H1 (cell line): Measurements from ENCODE around the gene SPOCK1.

ENCODE experiments used
- ASH2L ChIP-seq: fragments of 200-600, 300-600 bp; sonication (generic); IDR thresholded peaks from one replicate; pipeline ENCODE4 v1.7.1; 2017; ENCODE audit warnings: low read length
- CBX8 ChIP-seq: fragments of 300-800, 300-1000 bp; sonication (generic); IDR thresholded peaks from 2 replicates; pipeline ENCODE4 v1.7.1; 2016; ENCODE audit warnings: low read depth, low read length, borderline replicate concordance
- CEBPB ChIP-seq: IDR thresholded peaks from 2 replicates; pipeline ENCODE4 v1.6.1; 2012; ENCODE audit warnings: low read depth, low read length
- CREB1 ChIP-seq: IDR thresholded peaks from 2 replicates; pipeline ENCODE4 v1.6.1; 2012; ENCODE audit warnings: inconsistent platforms
- JUND ChIP-seq: IDR thresholded peaks from 2 replicates; pipeline ENCODE4 v1.6.1; 2011; ENCODE audit warnings: mild to moderate bottlenecking, improper control_type of control experiment, low read length
- NRF1 ChIP-seq: IDR thresholded peaks from 2 replicates; pipeline ENCODE4 v1.6.1; 2011; ENCODE audit warnings: mild to moderate bottlenecking, low read depth, low read length, improper control_type of control experiment
- TBP ChIP-seq: IDR thresholded peaks from 2 replicates; pipeline ENCODE4 v1.6.1; 2011; ENCODE audit warnings: low read depth, low read length, improper control_type of control experiment
- YY1 ChIP-seq: IDR thresholded peaks from 2 replicates; pipeline ENCODE4 v1.6.1; 2011; ENCODE audit warnings: low read depth, mild to moderate bottlenecking, low read length
- TF ChIP-seq, protein P1 (sequence below), 3 experiments: IDR thresholded peaks; 1 replicate in 2 of 3; 2 replicates in 1 of 3; pipeline versions ENCODE4 v1.5.1 to v1.6.1; 2011; ENCODE audit warnings: low read length in 3 of 3, mild to moderate bottlenecking in 3 of 3, inconsistent platforms in 2 of 3, low read depth in 1 of 3, moderate library complexity in 1 of 3; ENCODE audit not compliant: insufficient read depth in 1 of 3; ENCODE audit errors: control extremely low read depth in 1 of 3

DNA sequence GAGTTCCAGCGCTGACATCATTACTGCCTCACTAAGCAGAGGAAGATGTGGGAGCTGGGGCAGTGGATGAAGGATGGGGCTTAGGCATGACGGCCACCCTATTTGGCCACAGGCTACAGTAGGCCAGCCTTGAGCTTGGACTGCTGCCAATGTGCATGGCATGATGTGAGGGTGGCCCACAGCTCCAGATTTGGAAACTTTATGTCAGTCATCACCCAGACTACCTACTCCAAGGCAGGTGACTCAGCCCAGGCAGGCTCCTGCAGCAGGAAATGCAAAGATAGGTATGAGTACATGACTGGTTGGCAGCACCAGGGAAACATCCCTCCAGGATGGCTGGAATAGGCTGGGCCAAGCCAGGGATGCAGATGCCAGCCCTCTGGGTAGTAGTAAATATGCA is 303.6 kb downstream of the SPOCK1 start:
- TF ChIP-seq CBX8 (no peak), ASH2L (no peak), NRF1 (no peak), YY1 (no peak), TBP (no peak), CREB1 (no peak), CEBPB (no peak), JUND (no peak)
- TF ChIP-seq, protein P1, sequence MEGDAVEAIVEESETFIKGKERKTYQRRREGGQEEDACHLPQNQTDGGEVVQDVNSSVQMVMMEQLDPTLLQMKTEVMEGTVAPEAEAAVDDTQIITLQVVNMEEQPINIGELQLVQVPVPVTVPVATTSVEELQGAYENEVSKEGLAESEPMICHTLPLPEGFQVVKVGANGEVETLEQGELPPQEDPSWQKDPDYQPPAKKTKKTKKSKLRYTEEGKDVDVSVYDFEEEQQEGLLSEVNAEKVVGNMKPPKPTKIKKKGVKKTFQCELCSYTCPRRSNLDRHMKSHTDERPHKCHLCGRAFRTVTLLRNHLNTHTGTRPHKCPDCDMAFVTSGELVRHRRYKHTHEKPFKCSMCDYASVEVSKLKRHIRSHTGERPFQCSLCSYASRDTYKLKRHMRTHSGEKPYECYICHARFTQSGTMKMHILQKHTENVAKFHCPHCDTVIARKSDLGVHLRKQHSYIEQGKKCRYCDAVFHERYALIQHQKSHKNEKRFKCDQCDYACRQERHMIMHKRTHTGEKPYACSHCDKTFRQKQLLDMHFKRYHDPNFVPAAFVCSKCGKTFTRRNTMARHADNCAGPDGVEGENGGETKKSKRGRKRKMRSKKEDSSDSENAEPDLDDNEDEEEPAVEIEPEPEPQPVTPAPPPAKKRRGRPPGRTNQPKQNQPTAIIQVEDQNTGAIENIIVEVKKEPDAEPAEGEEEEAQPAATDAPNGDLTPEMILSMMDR (IDR thresholded peaks at IDR 0.05; ENCODE audit: control extremely low read depth in 1 of 3, insufficient read depth in 1 of 3, low read depth in 1 of 3, low read length in 3 of 3), result no peak
